ENCODE measurements around the gene KLHL29. TPM values are rescaled to one million over a fixed set of nuclear protein-coding genes. Genes with fewer than 3 reads are reported as not detected.
A peak's percentile ranks its signal among the peaks of the same experiment; 100 is the strongest.

KLHL29 gene
- total RNA-seq, 1 donor from 2014 or later: 8.4 TPM

- no peak for DNase-seq
Observed at GRCh38 chr2:23695890-23696751, 311.1 kb downstream of the KLHL29 start.

- DNase-seq: no peak
Observed at GRCh38 chr2:23696752-23697045, 311.7 kb downstream of the KLHL29 start.

GRCh38 chr2:23697256-23698075, 312.5 kb downstream of the KLHL29 start:
- no peak for DNase-seq

GRCh38 chr2:23698116-23698693, 313.2 kb downstream of the KLHL29 start:
- no peak for DNase-seq

GRCh38 chr2:23698721-23699579, 314.0 kb downstream of the KLHL29 start:
- peak; percentile 70 for DNase-seq

- DNase-seq: no peak
Observed at GRCh38 chr2:23699580-23699925, 314.6 kb downstream of the KLHL29 start.

- no peak for DNase-seq
Observed at GRCh38 chr2:23700627-23701026, 315.6 kb downstream of the KLHL29 start.

GRCh38 chr2:23703037-23703582, 318.1 kb downstream of the KLHL29 start:
- no peak for DNase-seq

GRCh38 chr2:23703583-23704385, 318.8 kb downstream of the KLHL29 start:
- DNase-seq: no peak

GRCh38 chr2:23705771-23706612, 321.0 kb downstream of the KLHL29 start:
- no peak for DNase-seq

- DNase-seq: no peak
Observed at GRCh38 chr2:23706613-23707078, 321.7 kb downstream of the KLHL29 start.

- DNase-seq: no peak
Observed at GRCh38 chr2:23707096-23707495, 322.1 kb downstream of the KLHL29 start.

- DNase-seq: no peak
Observed at GRCh38 chr2:23708771-23709170, 323.8 kb downstream of the KLHL29 start.

- DNase-seq: no peak
Observed at GRCh38 chr2:23709311-23709710, 324.3 kb downstream of the KLHL29 start.

GRCh38 chr2:23711979-23712755, 327.2 kb downstream of the KLHL29 start:
- DNase-seq: peak; percentile 31

GRCh38 chr2:23712756-23713151, 327.8 kb downstream of the KLHL29 start:
- DNase-seq: no peak

- no peak for DNase-seq
Observed at GRCh38 chr2:23713351-23713750, 328.4 kb downstream of the KLHL29 start.

- DNase-seq: peak; percentile 50
Observed at GRCh38 chr2:23718931-23719700, 334.1 kb downstream of the KLHL29 start.

Measured in tongue (tissue), 2 donors.